Measurements from ENCODE around the gene EFTUD2. TPM values are rescaled to one million over a fixed set of nuclear protein-coding genes. Genes with fewer than 3 reads are reported as not detected.

EFTUD2 gene
- total and polyA plus RNA-seq, 2 of the 13 experiments (the other 11 are each of a cell fraction or from before 2014, with no cell fraction given): 111 to 137 TPM

DNA sequence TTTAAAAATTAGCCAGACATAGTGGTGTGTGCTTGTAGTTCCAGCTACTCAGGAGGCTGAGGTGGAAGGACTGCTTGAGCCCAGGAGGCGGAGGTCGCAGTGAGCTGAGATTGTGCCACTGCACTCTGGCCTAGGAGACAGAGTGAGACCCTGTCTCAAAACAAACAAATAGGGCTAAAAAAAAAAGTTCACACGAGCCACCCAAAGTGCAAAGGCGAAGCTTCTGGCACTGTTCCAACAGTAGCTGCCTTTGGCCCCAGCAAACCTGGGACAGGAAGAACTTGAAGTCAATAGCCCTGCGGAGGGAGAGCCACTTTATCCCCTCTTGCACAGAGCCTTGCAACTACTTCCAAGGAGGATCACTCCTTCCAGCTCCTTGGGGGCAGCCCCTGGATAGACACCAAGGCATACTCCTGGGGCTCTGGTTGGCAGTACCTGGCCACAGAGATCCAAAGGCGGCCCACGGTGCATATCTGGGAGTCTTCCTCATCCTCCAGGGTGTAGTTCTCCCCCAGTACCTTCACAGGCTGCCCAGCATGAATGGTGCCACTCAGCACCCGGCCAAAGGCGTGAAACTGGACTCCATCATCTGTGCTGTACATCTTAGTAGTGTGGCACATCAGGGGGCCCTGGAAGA lies 36.8 kb downstream of the EFTUD2 start:
- Histone ChIP-seq H3K27ac (ENCODE audit: extremely low read length, insufficient read depth, low read length) (peak overlapping the region; percentile 14), H2AFZ (ENCODE audit: low read length) (no peak overlapping the region), H3K9me3 (ENCODE audit: low read length) (no peaks in the 10 kb centered on the region), H3K36me3 (replicated peaks in 1 of 2; ENCODE audit: control insufficient read depth in 1 of 2, insufficient read depth in 2 of 2, low read length in 2 of 2) (peaks cover 50 to 76% of the 10 kb centered on the region in 2 experiments), H3K4me1 (ENCODE audit: insufficient read depth, low read length) (peaks cover 29% of the 10 kb centered on the region), H3K27me3 (ENCODE audit: control insufficient read depth in 1 of 2, insufficient read depth in 2 of 2, low read length in 2 of 2) (no peaks in the 10 kb centered on the region), H3K79me2 (ENCODE audit: insufficient read depth, low read length) (no peaks in the 10 kb centered on the region), H4K20me1 (ENCODE audit: insufficient read depth, low read length) (0 out of 2 replicates have a peak, but pooled peaks cover 4% of the 10 kb centered on the region), H3K9ac (ENCODE audit: insufficient read depth, low read depth, low read length) (no peak overlapping the region), H3K4me3 (replicated peaks in 1 of 3; ENCODE audit: insufficient read depth in 1 of 3, low read depth in 2 of 3, low read length in 3 of 3) (no peak overlapping the region), H3K4me2 (ENCODE audit: low read depth, low read length) (no peak overlapping the region)
- FAIRE-seq (peak; percentile 44), ATAC-seq (peak; percentile 62), DNase-seq (ENCODE audit: low spot score) (peak; percentile 41)
- intact Hi-C loops (cut with micrococcal nuclease; ENCODE audit: unreplicated experiment): no loop called here
- BruUV-seq (replicated peaks): no TSS peak
- ChIA-PET CTCF (ENCODE audit: low intra/inter-chr PET ratio, low total read pairs) (interaction anchor here (3.8 kb wide), 1 partner anchor 88 kb away, joined by 66 read pairs; no protein-coding TSS in a partner anchor), POLR2A (interaction anchor here (0.6 to 1.5 kb wide), 2 partner anchors 87 to 89 kb away, joined by 3 to 4 read pairs; no protein-coding TSS in a partner anchor)
- 64% methylated on average over 8 of the region's 9 CpGs for WGBS (ENCODE audit: low lambda C conversion rate)
- in situ Hi-C loops (cut with HindIII; ENCODE audit: extremely low pct_ligation_motif_present, low pct_unique_long_range_greater_than_20kb): no loop called here
- TF ChIP-seq, protein P1, sequence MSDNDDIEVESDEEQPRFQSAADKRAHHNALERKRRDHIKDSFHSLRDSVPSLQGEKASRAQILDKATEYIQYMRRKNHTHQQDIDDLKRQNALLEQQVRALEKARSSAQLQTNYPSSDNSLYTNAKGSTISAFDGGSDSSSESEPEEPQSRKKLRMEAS (IDR thresholded peaks at IDR 0.05): 0 out of 2 replicates have a peak, but pooled peaks have one; percentile 36
- TF ChIP-seq FOXK1 (CRISPR knock-in tag; IDR thresholded peaks at IDR 0.05; ENCODE audit: borderline replicate concordance, low read depth): no peak
- TF ChIP-seq CENPX (CRISPR knock-in tag; IDR thresholded peaks at IDR 0.05): no peak
- TF ChIP-seq, protein P2, sequence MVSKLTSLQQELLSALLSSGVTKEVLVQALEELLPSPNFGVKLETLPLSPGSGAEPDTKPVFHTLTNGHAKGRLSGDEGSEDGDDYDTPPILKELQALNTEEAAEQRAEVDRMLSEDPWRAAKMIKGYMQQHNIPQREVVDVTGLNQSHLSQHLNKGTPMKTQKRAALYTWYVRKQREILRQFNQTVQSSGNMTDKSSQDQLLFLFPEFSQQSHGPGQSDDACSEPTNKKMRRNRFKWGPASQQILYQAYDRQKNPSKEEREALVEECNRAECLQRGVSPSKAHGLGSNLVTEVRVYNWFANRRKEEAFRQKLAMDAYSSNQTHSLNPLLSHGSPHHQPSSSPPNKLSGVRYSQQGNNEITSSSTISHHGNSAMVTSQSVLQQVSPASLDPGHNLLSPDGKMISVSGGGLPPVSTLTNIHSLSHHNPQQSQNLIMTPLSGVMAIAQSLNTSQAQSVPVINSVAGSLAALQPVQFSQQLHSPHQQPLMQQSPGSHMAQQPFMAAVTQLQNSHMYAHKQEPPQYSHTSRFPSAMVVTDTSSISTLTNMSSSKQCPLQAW (CRISPR knock-in tag; IDR thresholded peaks at IDR 0.05): 0 out of 2 replicates have a peak, but pooled peaks have one; percentile 26
- TF ChIP-seq, protein P3, sequence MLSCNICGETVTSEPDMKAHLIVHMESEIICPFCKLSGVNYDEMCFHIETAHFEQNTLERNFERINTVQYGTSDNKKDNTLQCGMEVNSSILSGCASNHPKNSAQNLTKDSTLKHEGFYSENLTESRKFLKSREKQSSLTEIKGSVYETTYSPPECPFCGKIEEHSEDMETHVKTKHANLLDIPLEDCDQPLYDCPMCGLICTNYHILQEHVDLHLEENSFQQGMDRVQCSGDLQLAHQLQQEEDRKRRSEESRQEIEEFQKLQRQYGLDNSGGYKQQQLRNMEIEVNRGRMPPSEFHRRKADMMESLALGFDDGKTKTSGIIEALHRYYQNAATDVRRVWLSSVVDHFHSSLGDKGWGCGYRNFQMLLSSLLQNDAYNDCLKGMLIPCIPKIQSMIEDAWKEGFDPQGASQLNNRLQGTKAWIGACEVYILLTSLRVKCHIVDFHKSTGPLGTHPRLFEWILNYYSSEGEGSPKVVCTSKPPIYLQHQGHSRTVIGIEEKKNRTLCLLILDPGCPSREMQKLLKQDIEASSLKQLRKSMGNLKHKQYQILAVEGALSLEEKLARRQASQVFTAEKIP (CRISPR knock-in tag; IDR thresholded peaks at IDR 0.05; ENCODE audit: borderline replicate concordance): no peak
- TF ChIP-seq BORCS8-MEF2B (CRISPR knock-in tag; IDR thresholded peaks at IDR 0.05): no peak
- TF ChIP-seq, protein P4, sequence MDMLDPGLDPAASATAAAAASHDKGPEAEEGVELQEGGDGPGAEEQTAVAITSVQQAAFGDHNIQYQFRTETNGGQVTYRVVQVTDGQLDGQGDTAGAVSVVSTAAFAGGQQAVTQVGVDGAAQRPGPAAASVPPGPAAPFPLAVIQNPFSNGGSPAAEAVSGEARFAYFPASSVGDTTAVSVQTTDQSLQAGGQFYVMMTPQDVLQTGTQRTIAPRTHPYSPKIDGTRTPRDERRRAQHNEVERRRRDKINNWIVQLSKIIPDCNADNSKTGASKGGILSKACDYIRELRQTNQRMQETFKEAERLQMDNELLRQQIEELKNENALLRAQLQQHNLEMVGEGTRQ (IDR thresholded peaks at IDR 0.05; ENCODE audit: low read depth, low read length): no peak
- TF ChIP-seq, protein P4 (CRISPR knock-in tag; IDR thresholded peaks at IDR 0.05; ENCODE audit: borderline replicate concordance): 0 out of 2 replicates have a peak, but pooled peaks have one; percentile 7
- TF ChIP-seq KMT2B (CRISPR knock-in tag; IDR thresholded peaks at IDR 0.05): 0 out of 2 replicates have a peak, but pooled peaks have one; percentile 28
- TF ChIP-seq, protein P5, sequence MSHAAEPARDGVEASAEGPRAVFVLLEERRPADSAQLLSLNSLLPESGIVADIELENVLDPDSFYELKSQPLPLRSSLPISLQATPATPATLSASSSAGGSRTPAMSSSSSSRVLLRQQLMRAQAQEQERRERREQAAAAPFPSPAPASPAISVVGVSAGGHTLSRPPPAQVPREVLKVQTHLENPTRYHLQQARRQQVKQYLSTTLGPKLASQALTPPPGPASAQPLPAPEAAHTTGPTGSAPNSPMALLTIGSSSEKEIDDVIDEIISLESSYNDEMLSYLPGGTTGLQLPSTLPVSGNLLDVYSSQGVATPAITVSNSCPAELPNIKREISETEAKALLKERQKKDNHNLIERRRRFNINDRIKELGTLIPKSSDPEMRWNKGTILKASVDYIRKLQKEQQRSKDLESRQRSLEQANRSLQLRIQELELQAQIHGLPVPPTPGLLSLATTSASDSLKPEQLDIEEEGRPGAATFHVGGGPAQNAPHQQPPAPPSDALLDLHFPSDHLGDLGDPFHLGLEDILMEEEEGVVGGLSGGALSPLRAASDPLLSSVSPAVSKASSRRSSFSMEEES (CRISPR knock-in tag; IDR thresholded peaks at IDR 0.05): no peak
- TF ChIP-seq ZNF724P (CRISPR knock-in tag; IDR thresholded peaks at IDR 0.05; ENCODE audit: borderline replicate concordance): no peak
- no peak for TF ChIP-seq ZNF83 (CRISPR knock-in tag; IDR thresholded peaks at IDR 0.05; ENCODE audit: borderline replicate concordance)
- no peak for TF ChIP-seq FOSL2 (CRISPR knock-in tag; IDR thresholded peaks at IDR 0.05)
- peak in 1 of 2 experiments; percentile 41; a peak in 1 of 4 replicates for TF ChIP-seq EP300 (IDR thresholded peaks at IDR 0.05; ENCODE audit: low read depth in 2 of 2, low read length in 2 of 2)
- TF ChIP-seq EP300 (CRISPR knock-in tag; IDR thresholded peaks at IDR 0.05; ENCODE audit: borderline replicate concordance): no peak
- TF ChIP-seq AHR (CRISPR knock-in tag; IDR thresholded peaks at IDR 0.05): no peak
- TF ChIP-seq ZNF17 (CRISPR knock-in tag; IDR thresholded peaks at IDR 0.05): no peak
